ENCODE results near the gene IL5.
A peak's percentile ranks its signal among the peaks of the same experiment; 100 is the strongest.
"Not testable (repeated sequence)": the region's sequence is repeated elsewhere in the genome, so short reads cannot be mapped to it uniquely, and the experiment has no call there.

IL5 gene

DNA sequence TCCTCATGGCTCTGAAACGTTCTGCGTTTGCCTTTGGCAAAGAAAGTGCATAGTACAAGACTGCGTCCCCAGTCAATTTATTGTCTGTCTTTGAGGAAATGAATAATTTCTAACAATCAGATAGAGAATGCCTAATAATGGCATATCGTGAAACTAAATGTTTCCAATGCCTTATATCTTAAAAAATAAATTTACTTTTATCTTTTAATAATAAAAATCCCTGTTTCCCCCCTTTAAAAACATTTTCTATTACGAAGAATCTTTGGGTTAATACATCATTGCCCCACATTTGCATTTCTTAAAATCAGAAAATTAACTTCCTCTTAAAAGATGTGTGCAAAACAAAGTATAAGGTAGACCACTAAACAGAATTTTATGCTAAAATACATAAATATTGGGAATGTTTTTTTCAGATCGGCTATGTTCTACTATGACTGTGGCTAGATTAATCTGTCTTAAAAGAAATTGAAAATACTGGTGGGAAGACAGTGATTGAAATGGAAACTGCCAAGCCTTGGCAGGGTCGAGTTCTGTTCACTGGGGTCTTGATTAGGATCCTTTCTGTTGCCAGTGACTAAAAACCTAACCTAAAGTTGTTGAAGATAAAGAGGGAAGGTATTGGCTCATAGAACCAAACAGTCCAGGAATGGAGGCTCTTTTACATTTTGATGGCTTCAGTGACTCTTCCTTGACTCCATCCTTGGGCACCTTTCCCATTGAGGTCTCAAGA lies at the start of gene IL5:
Gene IL5 (minus strand): TSS at position 51 of the 730 bp plus-strand sequence. CDS start 44 bp downstream, at position 7.
- no peak for DNase-seq (ENCODE audit: low spot score)

DNA sequence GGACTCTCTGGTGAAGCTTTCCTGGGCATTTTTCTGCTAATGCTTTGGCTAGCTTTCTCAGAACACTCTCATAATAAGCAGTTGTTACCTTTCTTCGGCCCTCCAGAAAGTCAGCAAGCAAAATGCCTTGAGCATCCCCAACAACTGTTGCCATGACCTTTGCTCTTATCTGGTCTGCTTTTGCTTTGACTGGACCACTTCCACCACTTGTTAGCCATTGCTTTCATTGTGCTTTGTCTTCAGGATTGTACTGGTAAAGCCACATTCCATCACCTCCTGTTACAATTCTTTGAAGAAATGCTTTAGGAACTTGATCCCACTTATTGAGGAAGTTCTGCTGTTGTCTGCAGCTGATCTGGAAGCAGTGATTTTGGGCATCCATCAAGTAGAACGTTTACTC lies 49.2 kb upstream of the IL5 start:
- DNase-seq (ENCODE audit: low spot score) = no peak

DNA sequence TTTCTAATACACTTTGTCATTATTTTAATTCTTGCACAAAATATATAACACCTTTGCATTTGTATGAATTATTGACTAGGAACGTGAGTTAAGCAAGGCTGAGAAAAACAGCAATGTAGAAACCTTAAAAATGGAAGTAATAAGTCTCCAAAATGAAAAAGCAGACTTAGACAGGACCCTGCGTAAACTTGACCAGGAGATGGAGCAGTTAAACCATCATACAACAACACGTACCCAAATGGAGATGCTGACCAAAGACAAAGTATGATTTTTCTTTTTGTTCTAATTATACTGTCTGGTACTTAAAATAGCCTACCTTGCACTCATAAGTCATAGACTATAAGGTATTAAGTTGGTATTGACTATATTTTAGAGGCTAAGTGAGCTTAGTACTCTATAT lies 47.8 kb upstream of the IL5 start:
- no peak for DNase-seq (ENCODE audit: low spot score)

- DNase-seq (ENCODE audit: low spot score) = no peak
Observed at GRCh38 chr5:132589467-132589866, 46.1 kb upstream of the IL5 start.

GRCh38 chr5:132586063-132586462 lies 42.7 kb upstream of the IL5 start:
- DNase-seq (ENCODE audit: low spot score) = no peak

DNA sequence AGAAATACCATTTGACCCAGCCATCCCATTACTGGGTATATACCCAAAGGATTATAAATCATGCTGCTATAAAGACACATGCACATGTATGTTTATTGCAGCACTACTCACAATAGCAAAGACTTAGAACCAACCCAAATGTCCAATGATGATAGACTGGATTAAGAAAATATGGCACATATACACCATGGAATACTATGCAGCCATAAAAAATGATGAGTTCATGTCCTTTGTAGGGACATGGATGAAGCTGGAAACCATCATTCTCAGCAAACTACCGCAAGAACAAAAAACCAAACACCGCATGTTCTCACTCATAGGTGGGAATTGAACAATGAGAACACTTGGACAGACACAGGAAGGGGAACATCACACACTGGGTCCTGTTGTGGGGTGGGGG lies 41.2 kb upstream of the IL5 start:
- DNase-seq (ENCODE audit: low spot score) = not testable (repeated sequence)

DNA sequence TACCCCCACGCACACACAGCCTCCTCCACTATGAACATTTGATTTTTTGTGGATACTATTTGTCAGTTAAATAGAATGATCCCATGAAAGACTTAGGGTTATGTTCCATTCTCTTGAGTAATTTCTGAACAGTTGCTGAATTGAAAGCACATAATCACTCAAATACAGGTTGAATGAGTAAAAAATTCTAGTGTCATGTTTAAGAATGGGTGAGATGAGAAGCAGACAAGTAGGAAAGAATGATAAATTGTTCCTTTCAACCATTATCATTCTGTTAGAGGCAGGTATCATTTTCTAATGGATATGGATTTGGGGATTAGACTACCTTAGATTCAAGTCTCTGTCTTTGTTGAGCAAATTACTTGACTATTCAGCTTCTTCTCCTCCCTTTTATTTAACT lies 32.8 kb upstream of the IL5 start:
- DNase-seq (ENCODE audit: low spot score) = no peak

DNA sequence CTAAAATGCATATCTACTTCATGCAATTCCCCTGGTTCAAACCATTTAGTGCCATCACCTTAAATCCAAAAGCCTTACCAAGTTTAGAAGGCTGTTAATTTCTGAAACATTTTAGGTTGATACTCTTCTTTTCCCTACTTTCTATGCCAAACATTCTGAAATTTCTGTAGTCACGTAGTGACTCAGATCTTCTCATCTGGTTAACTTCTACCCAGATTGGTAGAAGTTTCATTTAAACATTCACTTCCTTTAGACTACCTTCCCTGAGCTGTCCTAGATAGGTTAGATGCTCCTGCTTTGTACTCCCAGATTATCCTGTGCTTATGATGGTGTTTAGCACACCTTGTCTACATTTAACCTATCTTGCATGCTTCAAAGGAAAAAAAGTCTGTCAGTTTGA lies 23.3 kb upstream of the IL5 start:
- no peak for DNase-seq (ENCODE audit: low spot score)

DNA sequence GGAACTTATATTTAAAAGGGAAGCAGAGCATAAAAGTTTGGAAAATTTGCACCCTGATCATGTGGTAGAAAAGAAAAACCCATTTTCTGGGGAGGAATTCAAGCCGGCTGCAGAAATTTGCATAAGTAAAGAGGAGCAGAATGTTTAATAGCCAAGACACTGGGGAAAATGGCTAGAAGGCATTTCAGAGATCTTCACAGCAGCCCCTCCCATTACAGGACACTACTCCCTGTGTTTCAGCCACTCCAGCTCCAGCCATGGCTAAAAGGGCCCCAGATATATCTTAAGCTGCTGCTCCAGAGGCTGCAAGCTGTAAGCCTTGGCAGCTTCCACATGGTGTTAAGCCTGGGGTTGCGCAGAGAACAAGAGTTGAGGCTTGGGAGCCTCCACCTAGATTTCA lies 21.2 kb upstream of the IL5 start:
- DNase-seq (ENCODE audit: low spot score) = not testable (repeated sequence)

- no peak for DNase-seq (ENCODE audit: low spot score)
Observed at GRCh38 chr5:132561601-132562000, 18.3 kb upstream of the IL5 start.

GRCh38 chr5:132559383-132560060 lies 16.2 kb upstream of the IL5 start:
- no peak for DNase-seq (ENCODE audit: low spot score)

GRCh38 chr5:132557478-132558172 lies 14.3 kb upstream of the IL5 start:
- DNase-seq (ENCODE audit: low spot score) = peak; percentile 79

DNA sequence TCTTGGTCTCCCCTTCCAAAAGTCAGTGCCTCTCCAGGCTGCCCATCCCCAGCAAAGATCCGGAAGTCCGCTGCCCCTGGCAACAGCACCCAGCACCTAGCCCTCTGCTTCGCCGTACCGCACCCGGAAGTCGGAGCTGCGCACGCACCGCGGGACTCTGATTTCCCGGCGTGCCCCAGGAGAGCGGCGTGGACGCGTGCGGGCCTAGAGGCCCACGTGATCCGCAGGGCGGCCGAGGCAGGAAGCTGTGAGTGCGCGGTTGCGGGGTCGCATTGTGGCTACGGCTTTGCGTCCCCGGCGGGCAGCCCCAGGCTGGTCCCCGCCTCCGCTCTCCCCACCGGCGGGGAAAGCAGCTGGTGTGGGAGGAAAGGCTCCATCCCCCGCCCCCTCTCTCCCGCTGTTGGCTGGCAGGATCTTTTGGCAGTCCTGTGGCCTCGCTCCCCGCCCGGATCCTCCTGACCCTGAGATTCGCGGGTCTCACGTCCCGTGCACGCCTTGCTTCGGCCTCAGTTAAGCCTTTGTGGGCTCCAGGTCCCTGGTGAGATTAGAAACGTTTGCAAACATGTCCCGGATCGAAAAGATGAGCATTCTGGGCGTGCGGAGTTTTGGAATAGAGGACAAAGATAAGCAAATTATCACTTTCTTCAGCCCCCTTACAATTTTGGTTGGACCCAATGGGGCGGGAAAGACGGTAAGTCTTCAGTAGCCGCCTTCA lies 13.6 kb upstream of the IL5 start, which contains the start of gene RAD50:
Gene RAD50 (plus strand): TSS at position 215 of the 715 bp plus-strand sequence. CDS start 348 bp downstream, at position 563.
- peak; percentile 98 for DNase-seq (ENCODE audit: low spot score)

DNA sequence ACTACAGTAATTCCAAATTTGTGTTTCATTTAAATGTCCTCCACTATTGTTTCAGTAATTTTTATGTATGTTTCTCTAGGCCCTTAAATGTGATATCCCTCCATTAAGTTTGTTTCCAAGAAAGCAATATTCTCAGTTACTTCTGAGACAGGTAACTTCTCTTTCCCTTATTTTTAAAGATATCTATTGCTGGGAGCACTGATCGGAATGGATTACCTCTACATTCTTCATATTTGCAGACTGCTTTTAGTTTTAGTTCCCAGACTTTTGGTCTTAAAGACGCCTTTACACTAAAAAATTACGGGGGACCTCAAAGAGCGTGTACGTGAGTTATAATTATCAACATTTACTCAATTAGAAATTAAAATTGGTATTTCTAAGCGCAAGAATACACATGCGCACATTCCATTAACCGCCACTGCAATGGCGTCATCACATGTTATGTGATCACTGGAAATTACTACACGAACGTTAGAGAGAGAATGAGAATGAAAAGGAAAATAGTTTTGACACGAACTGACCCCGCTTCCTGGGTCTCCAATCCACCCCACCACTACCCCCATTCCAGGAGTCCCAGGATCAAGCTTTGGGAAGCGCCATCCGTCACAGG lies 12.9 kb upstream of the IL5 start:
- DNase-seq (ENCODE audit: low spot score) = peak; percentile 8

- DNase-seq (ENCODE audit: low spot score) = no peak
Observed at GRCh38 chr5:132549576-132549975, 6.3 kb upstream of the IL5 start.

- not testable (repeated sequence) for DNase-seq (ENCODE audit: low spot score)
Observed at GRCh38 chr5:132548834-132549233, 5.5 kb upstream of the IL5 start.

DNA sequence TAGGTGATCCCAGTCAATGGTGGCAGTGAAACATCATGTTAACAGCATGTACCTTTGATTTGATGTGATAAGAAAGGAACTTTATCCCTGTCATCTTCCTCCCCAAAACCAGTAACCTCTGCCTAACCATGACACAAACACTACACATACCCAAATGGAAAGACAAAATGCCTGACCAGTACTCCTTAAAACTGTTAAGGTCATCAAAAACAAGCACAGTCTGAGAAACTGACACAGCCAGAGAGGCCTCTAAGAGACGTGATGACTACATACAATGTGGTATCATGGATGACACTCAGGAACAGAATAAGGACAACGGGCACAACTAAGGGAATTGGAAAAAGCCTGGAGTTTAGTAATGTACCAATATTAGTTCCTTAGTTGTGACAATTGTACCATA lies 3.9 kb upstream of the IL5 start:
- no peak for DNase-seq (ENCODE audit: low spot score)

DNA sequence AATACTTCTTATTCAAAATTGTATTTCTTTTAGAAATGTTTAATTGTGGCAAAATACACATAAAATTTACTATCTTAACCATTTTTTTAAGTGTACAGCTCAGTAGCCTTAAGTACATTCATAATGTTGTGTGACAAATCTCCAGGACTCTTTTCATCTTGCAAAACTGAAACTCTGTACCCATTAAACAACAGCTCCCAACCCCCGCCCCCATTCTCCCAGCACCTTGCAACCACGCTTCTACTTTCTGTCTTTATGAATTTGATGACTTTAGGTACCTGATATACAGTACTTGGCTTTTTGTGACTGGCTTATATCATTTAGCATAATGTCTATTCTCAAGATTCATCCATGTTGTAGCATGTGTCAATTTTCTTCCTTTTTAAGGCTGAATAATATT lies 2.8 kb upstream of the IL5 start:
- DNase-seq (ENCODE audit: low spot score) = no peak

DNA sequence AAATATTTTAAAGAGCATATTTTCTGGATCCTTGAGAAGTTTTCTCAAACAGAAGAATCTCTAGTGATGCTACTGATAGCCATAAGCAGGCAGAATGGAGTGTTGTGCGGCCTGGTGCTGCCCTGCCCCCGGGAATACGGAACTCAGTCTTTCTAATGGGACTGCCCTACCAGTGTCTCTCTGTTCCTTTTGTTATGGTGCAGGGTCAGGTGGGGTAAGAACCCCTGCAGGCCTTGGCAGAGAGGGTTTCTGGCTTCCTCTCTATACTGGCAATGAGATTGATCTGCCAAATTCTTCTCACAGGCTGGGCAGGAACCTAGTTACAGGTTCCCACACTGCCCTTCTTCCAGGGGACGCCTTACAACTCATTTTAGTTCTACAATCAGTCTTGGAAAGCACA lies 2.6 kb downstream of the IL5 start:
- no peak for DNase-seq (ENCODE audit: low spot score)

DNA sequence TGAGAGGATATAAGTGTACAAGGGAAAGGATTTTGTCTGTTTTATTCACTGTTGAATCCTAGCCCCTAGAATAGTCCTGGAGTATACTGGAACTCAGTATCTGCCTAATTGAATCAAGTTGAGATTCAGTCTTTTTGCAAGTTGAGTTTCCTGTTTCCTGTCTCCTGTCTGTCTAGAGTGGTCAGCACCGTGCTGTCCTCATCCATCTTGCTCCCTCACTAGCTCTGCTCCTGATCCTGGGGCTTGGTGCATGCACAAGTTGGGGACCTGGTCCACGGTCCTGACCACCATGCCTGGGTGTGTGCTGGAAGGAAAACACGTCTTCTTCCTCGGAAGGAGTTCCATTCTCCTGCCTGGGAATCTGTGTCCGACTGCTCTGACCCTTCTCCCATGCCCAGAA lies 3.2 kb downstream of the IL5 start:
- no peak for DNase-seq (ENCODE audit: low spot score)

DNA sequence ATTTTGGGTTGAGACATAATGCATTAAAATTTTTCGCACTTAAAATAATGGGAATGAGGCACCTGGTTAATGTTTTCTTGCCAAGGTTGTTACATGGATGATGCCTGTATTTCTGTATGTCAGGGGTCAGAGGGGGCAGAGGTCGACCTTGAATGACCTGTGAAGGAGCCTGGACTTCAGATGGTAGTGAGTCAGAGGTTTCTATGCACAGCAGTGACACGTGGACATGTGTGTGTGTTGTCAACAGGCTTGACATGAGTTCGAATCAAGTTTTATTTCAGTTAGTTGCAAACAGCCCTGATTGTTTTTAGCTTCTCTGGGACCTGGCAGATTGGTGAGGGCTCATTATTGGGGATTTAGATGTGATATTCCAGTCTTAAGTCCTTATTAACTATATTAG lies 3.6 kb downstream of the IL5 start:
- no peak for DNase-seq (ENCODE audit: low spot score)

DNA sequence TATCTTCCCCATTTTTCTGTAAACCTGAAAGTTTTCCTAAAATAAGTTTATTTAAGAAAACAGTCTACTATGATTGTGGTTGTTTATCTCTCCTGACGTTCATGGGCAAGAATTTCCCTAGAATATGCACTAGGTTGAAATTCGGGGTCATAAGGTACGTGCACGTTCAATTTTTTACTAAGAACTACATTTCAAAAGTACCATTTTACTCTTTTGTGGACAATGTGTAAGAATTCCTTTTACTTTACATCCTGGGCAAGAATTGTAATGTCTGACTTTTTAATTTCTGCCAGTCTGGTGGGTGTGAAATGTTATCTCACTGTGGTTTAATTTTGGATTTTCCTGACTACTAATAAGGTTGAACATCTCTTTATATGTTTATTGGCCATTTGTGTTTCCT lies 12.4 kb downstream of the IL5 start:
- DNase-seq (ENCODE audit: low spot score) = no peak

Data from SW480 (cell line).